Measurements from ENCODE around the gene TAMALIN.

TAMALIN gene

GRCh38 chr12:52057638-52058576 lies 51.2 kb downstream of the TAMALIN start:
- Histone ChIP-seq H3K79me1 (ENCODE audit: low read length) (no peaks in the 10 kb centered on the region), H2AK5ac (ENCODE audit: low read length) (no peak overlapping the region), H2BK5ac (ENCODE audit: low read length) (no peak overlapping the region), H3K4me2 (ENCODE audit: low read length) (no peak overlapping the region), H4K5ac (ENCODE audit: low read length) (no peak overlapping the region), H3K4me1 (ENCODE audit: control insufficient read depth, low read depth, low read length) (no peaks in the 10 kb centered on the region), H3K4ac (ENCODE audit: low read depth, low read length) (no peak overlapping the region), H3K23ac (ENCODE audit: low read length) (no peak overlapping the region), H4K8ac (ENCODE audit: low read depth, low read length) (no peak overlapping the region), H3K4me3 (ENCODE audit: low read length) (no peak overlapping the region), H3K27ac (ENCODE audit: low read depth, low read length) (no peak overlapping the region), H3K79me2 (ENCODE audit: control insufficient read depth, insufficient read depth, low read length) (no peaks in the 10 kb centered on the region), H2BK120ac (ENCODE audit: low read depth, low read length) (no peak overlapping the region), H3K56ac (ENCODE audit: low read length) (no peak overlapping the region), H3K27me3 (ENCODE audit: insufficient read depth, low read length, poor library complexity) (no peaks in the 10 kb centered on the region), H3K36me3 (ENCODE audit: control insufficient read depth, insufficient read depth, low read length) (no peaks in the 10 kb centered on the region), H3K9ac (ENCODE audit: low read length) (no peak overlapping the region), H3K18ac (ENCODE audit: low read length) (no peak overlapping the region), H2BK15ac (replicated peaks; ENCODE audit: low read depth) (no peak overlapping the region)
- DNase-seq, result no peak
- no CpG with 5 or more reads among the region's 14 CpGs for WGBS (ENCODE audit: extremely low coverage, insufficient coverage, low lambda C conversion rate)

GRCh38 chr12:52058631-52059361 lies 52.0 kb downstream of the TAMALIN start:
- H3K4me3 ChIP-seq (ENCODE audit: low read length), result no peak overlapping the region
- DNase-seq, result no peak
- no peak overlapping the region for H4K5ac ChIP-seq (ENCODE audit: low read length)
- H3K27ac ChIP-seq (ENCODE audit: low read depth, low read length), result no peak overlapping the region
- no peak overlapping the region for H2BK15ac ChIP-seq (replicated peaks; ENCODE audit: low read depth)
- WGBS (ENCODE audit: extremely low coverage, insufficient coverage, low lambda C conversion rate), result no CpG with 5 or more reads among the region's 25 CpGs
- no peaks in the 10 kb centered on the region for H3K4me1 ChIP-seq (ENCODE audit: control insufficient read depth, low read depth, low read length)
- H2BK5ac ChIP-seq (ENCODE audit: low read length), result no peak overlapping the region
- no peak overlapping the region for H3K4me2 ChIP-seq (ENCODE audit: low read length)
- H3K79me1 ChIP-seq (ENCODE audit: low read length), result no peaks in the 10 kb centered on the region
- no peak overlapping the region for H3K4ac ChIP-seq (ENCODE audit: low read depth, low read length)
- no peak overlapping the region for H3K18ac ChIP-seq (ENCODE audit: low read length)
- H3K23ac ChIP-seq (ENCODE audit: low read length), result no peak overlapping the region
- H3K36me3 ChIP-seq (ENCODE audit: control insufficient read depth, insufficient read depth, low read length), result no peaks in the 10 kb centered on the region
- H3K56ac ChIP-seq (ENCODE audit: low read length), result no peak overlapping the region
- no peak overlapping the region for H2AK5ac ChIP-seq (ENCODE audit: low read length)
- no peak overlapping the region for H2BK120ac ChIP-seq (ENCODE audit: low read depth, low read length)
- no peak overlapping the region for H3K9ac ChIP-seq (ENCODE audit: low read length)
- H3K79me2 ChIP-seq (ENCODE audit: control insufficient read depth, insufficient read depth, low read length), result no peaks in the 10 kb centered on the region
- H3K27me3 ChIP-seq (ENCODE audit: insufficient read depth, low read length, poor library complexity), result no peaks in the 10 kb centered on the region
- H4K8ac ChIP-seq (ENCODE audit: low read depth, low read length), result no peak overlapping the region

DNA sequence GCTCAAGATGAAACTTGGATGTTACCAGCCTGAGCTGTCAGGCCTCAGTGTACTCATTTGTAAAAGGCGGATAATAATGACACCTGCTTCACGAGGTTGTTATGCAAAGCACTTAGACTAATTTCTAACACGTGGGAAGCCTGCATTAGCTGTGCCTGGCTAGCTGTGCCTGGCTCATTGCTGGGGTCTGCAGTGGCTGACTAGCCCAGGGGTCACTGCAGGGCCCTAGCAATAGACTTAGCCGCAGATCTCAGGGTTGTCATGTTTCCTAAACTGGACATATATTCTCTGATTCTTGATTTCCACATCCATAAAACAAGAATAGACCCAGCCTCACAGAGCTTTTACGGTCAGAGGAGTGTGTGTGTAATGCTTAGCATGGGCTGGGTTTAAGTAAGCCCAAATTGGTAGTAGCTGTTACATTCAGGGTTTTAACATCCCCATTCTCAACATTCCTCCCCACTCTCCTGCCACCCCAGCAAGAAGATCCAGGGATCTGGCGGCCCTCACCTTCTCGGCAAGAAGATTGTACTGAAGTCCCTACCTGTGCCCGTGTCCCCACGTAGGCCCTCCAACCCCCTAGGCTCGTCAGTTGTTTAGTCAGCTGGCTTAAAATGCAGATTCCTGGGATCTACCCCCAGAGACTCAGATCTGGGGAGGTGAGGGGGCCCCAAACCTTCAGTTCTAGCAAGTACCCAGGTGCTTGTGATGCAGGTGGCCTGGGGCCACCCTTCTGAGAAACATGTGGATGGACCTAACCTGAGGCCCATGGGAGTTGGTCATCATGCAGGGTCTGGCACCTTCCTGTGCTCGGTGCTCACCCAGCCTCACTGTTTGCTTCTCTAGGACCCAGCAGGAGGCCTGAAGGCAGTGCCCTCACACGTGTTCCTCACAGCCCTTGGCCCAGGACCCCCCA lies 53.1 kb downstream of the TAMALIN start:
- no peak overlapping the region for H3K27ac ChIP-seq (ENCODE audit: low read depth, low read length)
- no peak overlapping the region for H4K8ac ChIP-seq (ENCODE audit: low read depth, low read length)
- no peak overlapping the region for H3K23ac ChIP-seq (ENCODE audit: low read length)
- H4K5ac ChIP-seq (ENCODE audit: low read length), result no peak overlapping the region
- no peak overlapping the region for H3K4me3 ChIP-seq (ENCODE audit: low read length)
- no peak overlapping the region for H2AK5ac ChIP-seq (ENCODE audit: low read length)
- H3K4me2 ChIP-seq (ENCODE audit: low read length), result no peak overlapping the region
- H3K56ac ChIP-seq (ENCODE audit: low read length), result no peak overlapping the region
- no peak overlapping the region for H3K18ac ChIP-seq (ENCODE audit: low read length)
- no peaks in the 10 kb centered on the region for H3K4me1 ChIP-seq (ENCODE audit: control insufficient read depth, low read depth, low read length)
- H3K79me2 ChIP-seq (ENCODE audit: control insufficient read depth, insufficient read depth, low read length), result no peaks in the 10 kb centered on the region
- H3K4ac ChIP-seq (ENCODE audit: low read depth, low read length), result no peak overlapping the region
- H2BK120ac ChIP-seq (ENCODE audit: low read depth, low read length), result no peak overlapping the region
- H3K27me3 ChIP-seq (ENCODE audit: insufficient read depth, low read length, poor library complexity), result no peaks in the 10 kb centered on the region
- DNase-seq, result no peak
- no peak overlapping the region for H3K9ac ChIP-seq (ENCODE audit: low read length)
- H2BK5ac ChIP-seq (ENCODE audit: low read length), result no peak overlapping the region
- no peak overlapping the region for H2BK15ac ChIP-seq (replicated peaks; ENCODE audit: low read depth)
- no CpG with 5 or more reads among the region's 12 CpGs for WGBS (ENCODE audit: extremely low coverage, insufficient coverage, low lambda C conversion rate)
- H3K36me3 ChIP-seq (ENCODE audit: control insufficient read depth, insufficient read depth, low read length), result no peaks in the 10 kb centered on the region
- H3K79me1 ChIP-seq (ENCODE audit: low read length), result no peaks in the 10 kb centered on the region

DNA sequence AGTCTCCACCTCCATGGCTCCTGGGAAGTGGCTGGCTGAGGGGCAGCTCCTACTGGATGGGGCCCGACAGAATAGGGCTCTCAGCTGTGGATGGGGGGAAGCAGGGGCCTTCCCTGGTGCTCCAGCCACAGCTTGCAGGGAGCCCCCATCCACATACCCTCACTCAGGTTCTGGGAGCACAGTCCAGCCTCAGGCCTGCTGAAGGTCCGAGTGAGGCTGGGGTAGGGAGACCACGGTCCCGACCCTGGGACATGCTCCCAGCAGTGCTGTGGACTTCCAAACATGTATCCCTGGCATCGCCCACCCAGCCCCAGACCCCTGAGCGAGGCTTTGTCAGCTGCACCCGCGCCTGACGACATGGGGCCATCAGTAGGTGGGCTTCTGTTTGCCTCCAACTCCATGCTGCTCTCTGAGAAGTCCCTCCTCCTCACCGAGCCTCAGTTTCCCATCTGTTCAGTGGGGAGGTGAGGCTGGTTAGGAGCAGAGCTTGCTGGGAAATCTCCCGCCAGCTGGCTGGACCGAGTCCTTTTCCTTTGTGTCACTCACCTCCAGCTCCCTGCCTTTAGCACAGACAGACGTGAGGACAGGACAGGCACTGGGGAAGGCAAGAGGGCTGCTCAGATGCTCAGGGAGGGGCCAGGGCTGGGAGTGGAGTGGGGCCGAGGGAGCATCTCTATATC lies 53.9 kb downstream of the TAMALIN start:
- H3K4me2 ChIP-seq (ENCODE audit: low read length), result no peak overlapping the region
- H3K23ac ChIP-seq (ENCODE audit: low read length), result no peak overlapping the region
- H3K4me3 ChIP-seq (ENCODE audit: low read length), result no peak overlapping the region
- H3K4me1 ChIP-seq (ENCODE audit: control insufficient read depth, low read depth, low read length), result no peaks in the 10 kb centered on the region
- H3K79me1 ChIP-seq (ENCODE audit: low read length), result no peaks in the 10 kb centered on the region
- no peak overlapping the region for H3K18ac ChIP-seq (ENCODE audit: low read length)
- no peak for DNase-seq
- H3K27ac ChIP-seq (ENCODE audit: low read depth, low read length), result no peak overlapping the region
- H3K27me3 ChIP-seq (ENCODE audit: insufficient read depth, low read length, poor library complexity), result no peaks in the 10 kb centered on the region
- H2BK15ac ChIP-seq (replicated peaks; ENCODE audit: low read depth), result no peak overlapping the region
- H4K8ac ChIP-seq (ENCODE audit: low read depth, low read length), result no peak overlapping the region
- no peak overlapping the region for H3K9ac ChIP-seq (ENCODE audit: low read length)
- no peak overlapping the region for H4K5ac ChIP-seq (ENCODE audit: low read length)
- no peaks in the 10 kb centered on the region for H3K36me3 ChIP-seq (ENCODE audit: control insufficient read depth, insufficient read depth, low read length)
- no peak overlapping the region for H2AK5ac ChIP-seq (ENCODE audit: low read length)
- H3K79me2 ChIP-seq (ENCODE audit: control insufficient read depth, insufficient read depth, low read length), result no peaks in the 10 kb centered on the region
- no CpG with 5 or more reads among the region's 14 CpGs for WGBS (ENCODE audit: extremely low coverage, insufficient coverage, low lambda C conversion rate)
- no peak overlapping the region for H3K56ac ChIP-seq (ENCODE audit: low read length)
- no peak overlapping the region for H2BK5ac ChIP-seq (ENCODE audit: low read length)
- H3K4ac ChIP-seq (ENCODE audit: low read depth, low read length), result no peak overlapping the region
- no peak overlapping the region for H2BK120ac ChIP-seq (ENCODE audit: low read depth, low read length)

GRCh38 chr12:52061470-52062166 lies 54.9 kb downstream of the TAMALIN start:
- no peak for DNase-seq
- no peak overlapping the region for H3K56ac ChIP-seq (ENCODE audit: low read length)
- H3K79me1 ChIP-seq (ENCODE audit: low read length), result no peaks in the 10 kb centered on the region
- H4K5ac ChIP-seq (ENCODE audit: low read length), result no peak overlapping the region
- no peak overlapping the region for H3K23ac ChIP-seq (ENCODE audit: low read length)
- H3K4me1 ChIP-seq (ENCODE audit: control insufficient read depth, low read depth, low read length), result no peaks in the 10 kb centered on the region
- no peak overlapping the region for H2BK120ac ChIP-seq (ENCODE audit: low read depth, low read length)
- no peak overlapping the region for H3K4ac ChIP-seq (ENCODE audit: low read depth, low read length)
- no peak overlapping the region for H3K18ac ChIP-seq (ENCODE audit: low read length)
- no peak overlapping the region for H3K27ac ChIP-seq (ENCODE audit: low read depth, low read length)
- no peak overlapping the region for H3K9ac ChIP-seq (ENCODE audit: low read length)
- no peak overlapping the region for H2AK5ac ChIP-seq (ENCODE audit: low read length)
- H3K27me3 ChIP-seq (ENCODE audit: insufficient read depth, low read length, poor library complexity), result no peaks in the 10 kb centered on the region
- WGBS (ENCODE audit: extremely low coverage, insufficient coverage, low lambda C conversion rate), result no CpG with 5 or more reads among the region's 12 CpGs
- no peak overlapping the region for H4K8ac ChIP-seq (ENCODE audit: low read depth, low read length)
- no peaks in the 10 kb centered on the region for H3K36me3 ChIP-seq (ENCODE audit: control insufficient read depth, insufficient read depth, low read length)
- no peaks in the 10 kb centered on the region for H3K79me2 ChIP-seq (ENCODE audit: control insufficient read depth, insufficient read depth, low read length)
- no peak overlapping the region for H3K4me3 ChIP-seq (ENCODE audit: low read length)
- no peak overlapping the region for H3K4me2 ChIP-seq (ENCODE audit: low read length)
- H2BK5ac ChIP-seq (ENCODE audit: low read length), result no peak overlapping the region
- H2BK15ac ChIP-seq (replicated peaks; ENCODE audit: low read depth), result no peak overlapping the region

Data from mesendoderm (in vitro differentiated cells).